ENCODE measurements around the gene VMP1.

The VMP1 gene

DNA sequence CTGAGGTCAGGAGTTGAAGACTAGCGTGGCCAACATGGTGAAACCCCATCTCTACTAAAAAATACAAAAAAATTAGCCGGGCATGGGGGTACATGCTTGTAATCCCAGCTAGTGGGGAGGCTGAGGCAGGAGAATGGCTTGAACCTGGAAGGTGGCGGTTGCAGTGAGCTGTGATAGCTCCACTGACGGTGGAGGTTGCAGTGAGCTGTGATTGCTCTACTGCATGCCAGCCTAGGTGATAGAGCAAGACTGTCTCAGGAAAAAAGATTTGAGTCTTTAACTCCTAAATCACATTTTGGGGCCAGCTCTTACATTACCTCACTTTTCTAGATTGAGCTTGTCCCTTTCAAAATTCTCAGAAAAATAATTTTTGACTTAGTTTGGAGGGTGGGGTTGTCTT is 15.2 kb downstream of the VMP1 start:
- Histone ChIP-seq H3K27ac (ENCODE audit: extremely low read depth, low read depth, low read length) (no peak overlapping the region), H3K4me1 (ENCODE audit: control insufficient read depth, insufficient read depth, low read length) (peaks cover 4% of the 10 kb centered on the region), H3K9me3 (ENCODE audit: control insufficient read depth, insufficient read depth, low read depth, low read length) (no peaks in the 10 kb centered on the region), H3K36me3 (ENCODE audit: control insufficient read depth in 2 of 2, insufficient read depth in 1 of 2, low read length in 2 of 2) (no peaks in the 10 kb centered on the region; a peak in 1 of 3 replicates), H3K4me3 (ENCODE audit: low read depth, low read length) (no peak overlapping the region)
- POLR2A ChIA-PET, result interaction anchor here (1.3 kb wide), 1 partner anchor 15 kb away, joined by 7 read pairs; the partner anchor contains the start of genes PTRH2 and VMP1
- CTCF ChIA-PET, result interaction anchor here (0.7 to 1.3 kb wide), 3 partner anchors 24 to 423 kb away, joined by 3 to 5 read pairs (median 3); no protein-coding TSS in a partner anchor
- TF ChIP-seq ZNF132 (tag by site-specific recombination; IDR thresholded peaks at IDR 0.05; ENCODE audit: borderline replicate concordance) (no peak), HOXA7 (CRISPR knock-in tag; IDR thresholded peaks at IDR 0.05; ENCODE audit: borderline replicate concordance) (no peak), KLF9 (tag by site-specific recombination; IDR thresholded peaks at IDR 0.05; ENCODE audit: low read depth) (no peak), ZNF560 (tag by site-specific recombination; IDR thresholded peaks at IDR 0.05; ENCODE audit: borderline replicate concordance) (no peak), SALL2 (tag by site-specific recombination; IDR thresholded peaks at IDR 0.05; ENCODE audit: borderline replicate concordance) (no peak), OVOL3 (tag by site-specific recombination; IDR thresholded peaks at IDR 0.05) (no peak), ZNF548 (tag by site-specific recombination; IDR thresholded peaks at IDR 0.05) (no peak), GLI4 (tag by site-specific recombination; IDR thresholded peaks at IDR 0.05) (no peak), YY2 (tag by site-specific recombination; IDR thresholded peaks at IDR 0.05) (no peak), ZNF174 (tag by site-specific recombination; IDR thresholded peaks at IDR 0.05) (no peak), ZNF626 (tag by site-specific recombination; IDR thresholded peaks at IDR 0.05) (no peak)
- TF ChIP-seq, protein P1, sequence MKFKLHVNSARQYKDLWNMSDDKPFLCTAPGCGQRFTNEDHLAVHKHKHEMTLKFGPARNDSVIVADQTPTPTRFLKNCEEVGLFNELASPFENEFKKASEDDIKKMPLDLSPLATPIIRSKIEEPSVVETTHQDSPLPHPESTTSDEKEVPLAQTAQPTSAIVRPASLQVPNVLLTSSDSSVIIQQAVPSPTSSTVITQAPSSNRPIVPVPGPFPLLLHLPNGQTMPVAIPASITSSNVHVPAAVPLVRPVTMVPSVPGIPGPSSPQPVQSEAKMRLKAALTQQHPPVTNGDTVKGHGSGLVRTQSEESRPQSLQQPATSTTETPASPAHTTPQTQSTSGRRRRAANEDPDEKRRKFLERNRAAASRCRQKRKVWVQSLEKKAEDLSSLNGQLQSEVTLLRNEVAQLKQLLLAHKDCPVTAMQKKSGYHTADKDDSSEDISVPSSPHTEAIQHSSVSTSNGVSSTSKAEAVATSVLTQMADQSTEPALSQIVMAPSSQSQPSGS (tag by site-specific recombination; IDR thresholded peaks at IDR 0.05; ENCODE audit: low read depth), result no peak
- TF ChIP-seq, protein P2, sequence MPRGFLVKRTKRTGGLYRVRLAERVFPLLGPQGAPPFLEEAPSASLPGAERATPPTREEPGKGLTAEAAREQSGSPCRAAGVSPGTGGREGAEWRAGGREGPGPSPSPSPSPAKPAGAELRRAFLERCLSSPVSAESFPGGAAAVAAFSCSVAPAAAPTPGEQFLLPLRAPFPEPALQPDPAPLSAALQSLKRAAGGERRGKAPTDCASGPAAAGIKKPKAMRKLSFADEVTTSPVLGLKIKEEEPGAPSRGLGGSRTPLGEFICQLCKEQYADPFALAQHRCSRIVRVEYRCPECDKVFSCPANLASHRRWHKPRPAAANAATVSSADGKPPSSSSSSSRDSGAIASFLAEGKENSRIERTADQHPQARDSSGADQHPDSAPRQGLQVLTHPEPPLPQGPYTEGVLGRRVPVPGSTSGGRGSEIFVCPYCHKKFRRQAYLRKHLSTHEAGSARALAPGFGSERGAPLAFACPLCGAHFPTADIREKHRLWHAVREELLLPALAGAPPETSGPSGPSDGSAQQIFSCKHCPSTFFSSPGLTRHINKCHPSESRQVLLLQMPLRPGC (tag by site-specific recombination; IDR thresholded peaks at IDR 0.05), result no peak
- TF ChIP-seq, protein P3, sequence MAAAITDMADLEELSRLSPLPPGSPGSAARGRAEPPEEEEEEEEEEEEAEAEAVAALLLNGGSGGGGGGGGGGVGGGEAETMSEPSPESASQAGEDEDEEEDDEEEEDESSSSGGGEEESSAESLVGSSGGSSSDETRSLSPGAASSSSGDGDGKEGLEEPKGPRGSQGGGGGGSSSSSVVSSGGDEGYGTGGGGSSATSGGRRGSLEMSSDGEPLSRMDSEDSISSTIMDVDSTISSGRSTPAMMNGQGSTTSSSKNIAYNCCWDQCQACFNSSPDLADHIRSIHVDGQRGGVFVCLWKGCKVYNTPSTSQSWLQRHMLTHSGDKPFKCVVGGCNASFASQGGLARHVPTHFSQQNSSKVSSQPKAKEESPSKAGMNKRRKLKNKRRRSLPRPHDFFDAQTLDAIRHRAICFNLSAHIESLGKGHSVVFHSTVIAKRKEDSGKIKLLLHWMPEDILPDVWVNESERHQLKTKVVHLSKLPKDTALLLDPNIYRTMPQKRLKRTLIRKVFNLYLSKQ (tag by site-specific recombination; IDR thresholded peaks at IDR 0.05; ENCODE audit: borderline replicate concordance), result no peak

GRCh38 chr17:59723041-59723440 is 15.6 kb downstream of the VMP1 start:
- TF ChIP-seq ZNF280C (tag by site-specific recombination; IDR thresholded peaks at IDR 0.05) (no peak), ZNF626 (tag by site-specific recombination; IDR thresholded peaks at IDR 0.05) (no peak), ZNF184 (tag by site-specific recombination; IDR thresholded peaks at IDR 0.05) (no peak), ZNF214 (tag by site-specific recombination; IDR thresholded peaks at IDR 0.05; ENCODE audit: borderline replicate concordance) (no peak), ZBTB20 (tag by site-specific recombination; IDR thresholded peaks at IDR 0.05) (no peak), ZNF561 (tag by site-specific recombination; IDR thresholded peaks at IDR 0.05; ENCODE audit: borderline replicate concordance) (no peak), ZNF146 (tag by site-specific recombination; IDR thresholded peaks at IDR 0.05) (no peak), HOXC10 (CRISPR knock-in tag; IDR thresholded peaks at IDR 0.05) (no peak), ZNF548 (tag by site-specific recombination; IDR thresholded peaks at IDR 0.05) (no peak), ZNF433 (tag by site-specific recombination; IDR thresholded peaks at IDR 0.05; ENCODE audit: low read depth) (no peak), ZSCAN23 (tag by site-specific recombination; IDR thresholded peaks at IDR 0.05) (no peak)
- H3K27ac ChIP-seq (ENCODE audit: extremely low read depth, low read depth, low read length), result no peak overlapping the region
- H3K36me3 ChIP-seq (ENCODE audit: control insufficient read depth in 2 of 2, insufficient read depth in 1 of 2, low read length in 2 of 2), result no peaks in the 10 kb centered on the region
- POLR2A ChIA-PET, result interaction anchor here (1.3 kb wide), 1 partner anchor 15 kb away, joined by 7 read pairs; the partner anchor contains the start of genes PTRH2 and VMP1
- H3K9me3 ChIP-seq (ENCODE audit: control insufficient read depth, insufficient read depth, low read depth, low read length), result no peaks in the 10 kb centered on the region
- CTCF ChIA-PET, result interaction anchor here (0.7 kb wide), 1 partner anchor 424 kb away, joined by 3 read pairs; no protein-coding TSS in a partner anchor
- no peak overlapping the region for H3K4me3 ChIP-seq (ENCODE audit: low read depth, low read length)
- peaks cover 8% of the 10 kb centered on the region for H3K4me1 ChIP-seq (ENCODE audit: control insufficient read depth, insufficient read depth, low read length)
